Fibroblast of the conjunctiva (primary cell): ENCODE data around the gene RICTOR.

ENCODE experiments used
- DNase-seq: peaks from one replicate; pipeline ENCODE4 v3.0.0-alpha.2; 2010; ENCODE audit warnings: low read depth

Gene RICTOR

DNA sequence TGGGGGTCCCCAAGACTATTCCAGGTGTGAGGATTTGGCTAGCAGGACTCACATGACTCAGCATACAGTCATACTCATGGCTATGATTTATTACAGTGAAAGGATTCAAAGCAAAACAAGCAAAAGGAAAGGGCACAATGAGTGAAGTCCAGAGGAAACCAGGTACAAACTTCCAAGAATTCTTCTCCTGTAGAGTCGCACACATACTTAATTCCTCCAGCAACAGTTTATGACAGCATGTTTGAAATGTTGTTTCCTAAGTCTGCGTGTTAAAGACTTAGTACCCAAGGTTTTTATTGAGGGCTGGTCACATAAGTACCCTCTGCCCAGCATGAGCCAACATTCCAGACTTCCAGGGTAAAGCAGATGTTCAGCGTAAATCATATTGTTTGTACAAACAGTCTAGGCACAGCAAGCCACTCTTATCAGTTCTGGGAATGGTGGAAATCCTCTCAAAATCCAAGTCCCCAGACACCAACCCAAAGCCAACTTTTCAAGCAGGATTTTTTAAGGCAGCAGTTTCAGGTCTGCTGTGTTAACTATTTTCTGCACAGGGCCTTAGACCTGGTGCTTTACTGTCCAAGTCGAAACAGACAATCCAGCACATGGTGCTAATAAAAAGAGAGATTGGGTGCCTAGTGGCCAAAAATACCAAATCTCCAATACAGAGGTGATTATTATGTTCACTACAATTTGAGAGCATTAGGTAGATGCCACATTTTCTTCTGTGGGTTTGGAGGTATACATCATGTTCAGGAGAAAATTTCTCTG lies 18.6 kb upstream of the RICTOR start:
- no peak for DNase-seq

DNA sequence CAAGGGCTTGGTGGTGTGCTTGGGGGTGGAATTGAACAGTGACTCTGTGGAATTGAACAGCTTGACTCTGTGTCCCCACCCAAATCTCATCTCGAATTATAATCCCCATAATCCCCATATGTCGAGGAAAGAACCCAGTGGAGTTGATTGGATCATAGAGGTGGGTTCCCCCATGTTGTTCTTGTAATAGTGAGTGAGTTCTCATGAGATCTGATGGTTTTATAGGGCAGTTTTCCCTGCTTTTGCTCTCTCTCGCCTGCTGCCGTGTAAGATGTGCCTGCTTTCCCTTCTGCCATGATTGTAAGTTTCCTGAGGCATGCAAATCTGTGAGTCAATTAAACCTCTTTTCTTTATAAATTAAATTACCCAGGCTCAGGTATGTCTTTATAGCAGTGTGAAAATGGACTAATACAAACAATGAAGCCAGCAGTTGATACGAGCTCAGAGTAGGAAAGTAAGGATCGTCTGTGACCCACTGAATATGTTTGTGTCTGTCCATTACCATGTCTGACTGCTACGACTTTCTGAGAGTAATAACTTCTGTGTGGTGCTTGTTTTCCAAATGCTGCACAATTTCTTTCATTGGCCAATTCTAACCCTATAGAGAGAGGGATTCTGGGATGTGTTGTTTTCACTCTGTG lies 17.9 kb upstream of the RICTOR start:
- DNase-seq = no peak

GRCh38 chr5:39083968-39084367 lies 9.8 kb upstream of the RICTOR start:
- DNase-seq = no peak

DNA sequence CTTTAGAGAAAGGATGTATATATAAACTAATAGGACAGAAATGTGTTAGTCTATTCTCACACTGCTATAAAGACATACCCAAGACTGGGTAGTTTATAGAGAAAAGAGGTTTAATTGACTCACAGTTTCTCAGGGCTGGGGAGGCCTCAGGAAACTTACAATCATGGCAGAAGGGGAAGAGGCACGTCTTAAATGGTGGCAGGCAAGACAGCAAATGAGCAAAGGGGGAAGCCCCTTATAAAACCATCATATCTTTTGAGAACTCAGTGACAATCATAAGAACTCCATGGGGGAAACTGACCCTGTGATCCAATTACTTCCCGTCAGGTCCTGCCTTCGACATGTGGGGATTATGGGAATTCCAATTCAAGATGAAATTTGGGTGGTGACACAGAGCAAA lies 8.8 kb upstream of the RICTOR start:
- no peak for DNase-seq

DNA sequence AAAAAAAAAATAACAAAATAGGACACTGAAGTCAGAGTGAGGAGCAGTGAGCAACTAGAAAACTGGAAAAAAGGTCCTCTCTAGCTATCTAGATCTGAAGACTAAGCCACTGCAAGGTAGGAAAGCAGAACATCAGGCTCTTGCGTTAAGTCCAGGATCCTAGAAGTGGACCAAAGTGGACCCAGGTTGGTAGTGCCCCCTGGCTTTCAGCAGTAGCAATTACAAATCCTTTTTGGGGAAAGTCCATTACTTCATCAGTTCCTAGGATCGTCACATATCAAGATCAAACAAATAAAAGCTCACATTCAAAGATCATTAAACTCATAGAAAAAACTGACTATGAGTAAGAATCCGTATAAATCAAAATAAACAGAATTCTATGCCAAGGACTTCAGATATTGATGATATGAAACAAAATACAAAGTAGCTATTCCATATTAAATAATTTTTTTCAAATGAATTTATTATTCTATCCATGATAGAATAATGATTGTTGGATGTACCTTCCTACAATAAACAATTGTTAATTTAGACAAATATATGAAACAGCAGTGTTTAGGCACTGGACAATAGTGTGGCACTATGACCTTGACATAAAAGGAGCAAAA lies 6.5 kb upstream of the RICTOR start:
- DNase-seq = peak; percentile 72

DNA sequence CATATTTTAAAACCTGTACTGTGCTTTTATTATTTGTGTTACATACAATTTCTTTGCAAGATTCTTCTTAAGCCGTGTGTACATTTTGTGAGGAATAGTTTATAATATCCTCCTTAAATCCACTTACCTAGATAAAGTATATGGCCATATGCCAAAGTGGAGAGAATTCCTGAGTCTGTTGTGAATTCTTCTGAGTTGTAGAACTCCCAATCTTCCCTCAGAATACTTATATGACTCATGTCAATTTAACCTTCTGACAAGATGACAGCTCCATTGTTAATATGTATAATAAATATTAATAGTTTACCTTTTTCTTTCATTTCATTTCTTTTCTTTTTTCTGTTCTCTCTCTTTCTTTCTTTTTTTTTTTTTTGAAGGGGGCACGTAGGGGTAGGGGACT lies 6.0 kb upstream of the RICTOR start:
- no peak for DNase-seq

DNA sequence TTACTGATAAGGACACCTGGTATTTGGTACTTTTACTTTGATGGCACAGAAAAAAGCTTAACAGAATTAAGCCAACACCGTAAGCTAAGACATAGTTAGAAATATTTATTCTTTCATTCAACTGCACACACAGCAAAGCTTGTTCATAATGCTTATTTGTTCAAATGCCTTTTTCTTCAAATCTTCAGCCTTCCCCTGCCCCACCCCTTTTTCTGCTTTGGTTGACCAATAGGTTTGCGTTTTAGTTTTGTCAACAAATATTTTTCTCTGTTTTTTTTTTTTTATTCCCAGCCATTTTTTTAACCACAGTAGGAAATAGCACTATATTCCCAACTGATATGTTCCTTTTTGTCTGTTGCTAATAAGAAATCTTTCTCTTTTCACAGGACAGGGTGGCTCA lies 4.9 kb upstream of the RICTOR start:
- no peak for DNase-seq

GRCh38 chr5:39076757-39077728 lies 2.8 kb upstream of the RICTOR start:
- DNase-seq = no peak

DNA sequence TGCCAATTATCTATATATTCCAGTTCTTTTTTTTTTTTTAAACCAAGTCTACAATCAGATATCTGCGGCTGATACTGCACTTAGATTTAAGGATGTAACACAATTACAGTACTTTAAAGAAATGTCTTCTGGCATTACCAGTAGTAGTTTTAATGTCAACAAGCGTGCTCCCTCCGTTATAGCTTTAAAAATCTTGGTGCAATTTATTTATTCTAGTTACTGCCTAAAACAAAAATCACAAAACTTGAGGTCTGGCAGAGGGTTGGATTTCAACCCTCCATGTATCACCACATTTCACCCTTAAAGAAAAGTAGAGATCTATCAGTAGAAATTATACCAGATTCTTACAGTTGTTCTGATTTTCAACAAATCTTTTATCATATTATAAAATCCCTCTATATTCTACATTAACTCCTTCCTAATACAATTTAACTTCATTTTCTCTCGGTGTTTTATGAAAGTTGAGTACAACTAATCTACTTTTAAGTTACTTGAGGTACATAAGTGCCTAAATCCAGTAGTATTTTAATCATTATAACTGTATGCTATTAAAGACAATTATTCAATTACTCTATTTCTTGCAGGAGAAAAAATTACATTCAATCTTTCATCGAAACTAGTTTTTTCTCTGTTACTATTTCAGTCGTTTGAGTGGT lies 2.0 kb upstream of the RICTOR start:
- no peak for DNase-seq

DNA sequence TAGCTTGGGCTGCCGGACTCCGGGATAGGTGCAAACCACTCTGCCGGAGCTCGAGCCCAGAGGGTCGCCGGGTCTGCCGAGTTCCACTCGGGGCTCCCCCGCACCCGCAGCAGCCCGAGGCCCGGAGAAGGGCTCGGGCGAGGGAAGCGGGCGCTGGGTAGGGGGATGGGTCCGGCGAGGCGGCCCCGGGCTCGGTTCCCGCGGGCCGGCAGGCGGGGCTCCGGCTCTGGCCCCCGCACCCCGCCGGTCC lies 507 bp downstream of the RICTOR start:
- no peak for DNase-seq

GRCh38 chr5:39072925-39073766 lies 1.1 kb downstream of the RICTOR start:
- no peak for DNase-seq

DNA sequence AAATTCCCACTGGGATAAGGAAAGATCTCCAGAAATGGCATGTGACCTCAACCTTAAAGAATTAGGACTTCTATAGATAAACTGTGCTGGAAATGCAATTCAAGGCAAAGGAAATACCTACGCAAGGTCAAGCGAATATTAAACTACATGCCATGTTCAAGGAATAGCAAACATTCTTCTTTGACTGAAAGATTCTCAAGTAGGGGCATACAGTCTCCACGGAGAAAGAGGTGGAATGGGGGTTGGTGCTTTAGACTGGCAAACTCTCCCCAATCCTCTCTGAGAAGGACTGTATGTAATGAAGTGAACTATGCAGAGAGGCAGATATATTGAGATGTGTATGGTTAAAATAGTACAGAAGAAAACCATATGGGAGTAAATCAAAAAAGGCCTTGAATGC lies 6.1 kb downstream of the RICTOR start:
- DNase-seq = no peak

GRCh38 chr5:39064450-39064849 lies 9.7 kb downstream of the RICTOR start:
- no peak for DNase-seq

DNA sequence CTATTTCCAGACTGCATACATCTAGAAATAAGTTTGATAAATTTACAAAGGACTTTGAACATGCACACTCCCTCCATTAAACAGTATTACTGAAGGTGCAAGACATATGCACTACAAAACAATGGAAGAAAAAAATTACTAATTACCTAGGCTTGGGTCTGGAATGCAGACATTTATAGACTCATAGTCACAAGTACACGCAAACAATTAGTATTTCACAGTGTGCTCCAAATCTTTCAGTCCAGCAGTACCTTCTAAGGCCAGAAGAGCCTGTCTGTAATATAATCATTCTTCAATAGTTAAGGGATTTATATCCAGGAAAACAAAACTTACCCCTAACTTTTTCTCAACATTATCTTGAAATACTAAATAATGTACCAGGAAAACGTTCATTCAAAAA lies 11.2 kb downstream of the RICTOR start:
- DNase-seq = no peak

DNA sequence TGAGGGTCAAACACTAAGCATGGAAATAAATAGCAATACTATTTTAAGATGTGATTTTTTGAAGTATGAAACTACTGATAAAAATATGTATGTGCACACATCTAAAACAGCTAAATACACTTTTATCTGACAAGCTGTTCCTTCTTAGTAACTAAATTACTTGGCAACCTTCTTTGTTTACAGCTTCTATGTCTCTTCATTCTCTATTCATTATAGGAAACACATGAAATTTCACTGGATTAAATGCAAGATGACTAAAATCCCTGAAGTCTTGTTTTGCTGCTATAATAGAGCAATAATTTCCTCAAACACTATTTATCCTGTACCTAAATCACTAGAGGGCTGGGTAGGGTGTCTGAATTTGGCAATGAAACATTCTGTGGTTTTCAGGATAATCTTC lies 11.7 kb downstream of the RICTOR start:
- DNase-seq = no peak

GRCh38 chr5:39062104-39062503 lies 12.1 kb downstream of the RICTOR start:
- no peak for DNase-seq

GRCh38 chr5:39059064-39059463 lies 15.1 kb downstream of the RICTOR start:
- DNase-seq = no peak

DNA sequence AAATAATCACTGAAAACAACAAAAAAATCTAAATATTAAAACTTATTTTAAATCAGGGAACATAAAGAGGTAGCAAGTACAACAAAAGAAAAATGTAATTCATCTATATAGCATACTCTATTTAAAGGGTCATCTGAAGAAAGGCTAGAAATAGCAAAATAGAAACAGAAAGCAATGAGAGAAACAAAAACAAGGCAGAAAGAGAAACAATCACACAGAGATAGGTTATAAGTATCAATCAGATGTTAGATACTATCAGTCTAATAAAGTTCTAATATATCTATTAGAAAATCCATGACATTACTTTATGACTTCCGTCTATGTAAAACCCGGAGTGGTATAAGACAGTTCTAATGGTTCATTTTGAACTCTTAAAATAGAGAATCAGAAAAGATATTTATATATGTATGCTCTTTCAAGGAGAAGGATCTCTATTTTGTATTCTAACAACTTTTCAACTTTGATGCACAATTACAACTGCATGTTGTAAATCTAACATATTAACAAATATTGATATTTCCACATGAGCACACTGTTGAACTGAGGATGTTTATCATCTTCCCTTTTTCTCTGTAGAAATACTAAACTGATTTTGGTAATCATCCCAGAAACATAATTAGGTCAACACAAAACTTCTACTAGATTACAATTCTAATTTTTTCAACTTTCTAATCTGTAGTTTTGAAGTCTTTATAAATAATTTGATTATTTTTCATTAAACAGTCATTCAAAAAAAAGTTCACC lies 15.8 kb downstream of the RICTOR start:
- no peak for DNase-seq

- no peak for DNase-seq
Measured at GRCh38 chr5:39057734-39058133, 16.5 kb downstream of the RICTOR start.

GRCh38 chr5:39055768-39056398 lies 18.3 kb downstream of the RICTOR start:
- no peak for DNase-seq
